Retinal pigment epithelial cell (primary cell): ENCODE results near the gene DNTT.

ENCODE experiments used
- DNase-seq: peaks from one replicate; pipeline ENCODE4 v3.0.0-alpha.2; 2010; ENCODE audit warnings: low read depth
- H3K4me3 ChIP-seq: 2 replicates; pipeline ENCODE4 v1.5.1; 2011; ENCODE audit warnings: mild to moderate bottlenecking, low read length, control low read depth, moderate library complexity
- TF ChIP-seq, protein P1 (sequence below): conservative IDR thresholded peaks from 2 replicates; pipeline ENCODE4 v1.5.1; 2011; ENCODE audit warnings: low read depth, low read length, control low read depth, inconsistent platforms

The DNTT gene

DNA sequence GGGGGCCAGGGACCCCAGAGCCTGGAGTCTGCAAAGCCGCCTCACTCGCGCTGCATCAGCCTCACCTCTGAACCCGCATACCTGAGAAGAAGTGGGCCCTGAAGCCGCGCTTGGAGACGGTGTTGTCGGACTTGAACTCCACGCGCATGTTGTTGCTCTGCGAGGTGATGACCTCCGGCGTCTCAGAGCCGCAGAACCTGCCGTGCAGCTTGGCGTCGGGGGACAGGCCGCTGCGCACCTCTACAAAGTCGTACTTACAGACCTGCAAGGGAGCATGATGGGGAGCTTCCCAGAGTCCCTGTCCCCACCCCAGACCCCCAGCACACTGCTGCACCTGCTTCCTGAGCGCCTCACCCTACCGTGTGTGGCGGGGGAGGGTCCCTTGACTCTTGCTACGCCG lies 80.3 kb downstream of the DNTT start:
- TF ChIP-seq, protein P1, sequence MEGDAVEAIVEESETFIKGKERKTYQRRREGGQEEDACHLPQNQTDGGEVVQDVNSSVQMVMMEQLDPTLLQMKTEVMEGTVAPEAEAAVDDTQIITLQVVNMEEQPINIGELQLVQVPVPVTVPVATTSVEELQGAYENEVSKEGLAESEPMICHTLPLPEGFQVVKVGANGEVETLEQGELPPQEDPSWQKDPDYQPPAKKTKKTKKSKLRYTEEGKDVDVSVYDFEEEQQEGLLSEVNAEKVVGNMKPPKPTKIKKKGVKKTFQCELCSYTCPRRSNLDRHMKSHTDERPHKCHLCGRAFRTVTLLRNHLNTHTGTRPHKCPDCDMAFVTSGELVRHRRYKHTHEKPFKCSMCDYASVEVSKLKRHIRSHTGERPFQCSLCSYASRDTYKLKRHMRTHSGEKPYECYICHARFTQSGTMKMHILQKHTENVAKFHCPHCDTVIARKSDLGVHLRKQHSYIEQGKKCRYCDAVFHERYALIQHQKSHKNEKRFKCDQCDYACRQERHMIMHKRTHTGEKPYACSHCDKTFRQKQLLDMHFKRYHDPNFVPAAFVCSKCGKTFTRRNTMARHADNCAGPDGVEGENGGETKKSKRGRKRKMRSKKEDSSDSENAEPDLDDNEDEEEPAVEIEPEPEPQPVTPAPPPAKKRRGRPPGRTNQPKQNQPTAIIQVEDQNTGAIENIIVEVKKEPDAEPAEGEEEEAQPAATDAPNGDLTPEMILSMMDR: no peak
- DNase-seq: no peak

DNA sequence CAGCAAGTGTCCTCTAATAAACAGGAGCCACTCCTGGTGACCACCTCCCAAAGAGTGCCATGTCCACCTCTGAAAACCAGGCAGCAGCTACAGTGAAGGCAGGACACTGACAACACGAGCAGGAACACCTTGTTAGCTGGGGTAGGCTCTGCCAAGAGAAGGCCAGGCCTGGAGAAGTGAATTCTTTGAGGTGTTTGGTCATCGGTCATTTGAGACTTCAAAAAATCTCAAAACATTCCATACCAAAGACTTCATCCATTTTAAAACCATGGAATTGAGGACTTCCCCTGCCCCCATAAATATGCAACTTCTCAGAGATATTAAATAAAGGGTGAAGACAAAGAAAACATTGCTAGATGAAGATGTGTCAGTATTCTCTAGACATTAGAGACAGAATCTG lies 82.9 kb downstream of the DNTT start:
- TF ChIP-seq, protein P1: no peak
- DNase-seq: no peak
- H3K4me3 ChIP-seq: no peak overlapping the region

More for the DNA sequence above, 80.3 kb downstream of the DNTT start:
- H3K4me3 ChIP-seq: no peak overlapping the region

DNA sequence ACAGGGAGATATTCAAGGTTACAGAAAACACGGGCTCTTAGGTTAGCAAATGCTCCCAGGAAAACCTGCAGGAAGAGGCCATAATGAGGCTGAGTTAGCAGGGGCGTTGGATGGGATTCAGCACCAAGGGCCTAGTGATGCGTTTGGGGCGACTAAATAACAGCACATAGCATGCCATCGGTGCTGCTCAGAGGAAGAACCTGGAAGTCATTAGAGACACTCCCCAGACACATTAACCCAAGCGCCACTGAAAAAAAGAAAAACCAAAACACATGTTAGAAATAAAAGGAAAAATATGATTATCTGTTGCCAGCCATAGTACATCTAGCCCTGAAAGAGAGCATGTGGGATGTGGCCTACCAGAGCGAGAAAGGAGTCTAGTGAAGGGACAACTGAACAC lies 83.4 kb downstream of the DNTT start:
- TF ChIP-seq, protein P1: no peak
- H3K4me3 ChIP-seq: no peak overlapping the region
- no peak for DNase-seq
